GM19397 (cell line): Measurements from ENCODE around the gene EPAS1.
"Not testable (repeated sequence)": the region's sequence is repeated elsewhere in the genome, so short reads cannot be mapped to it uniquely, and the experiment has no call there.

ENCODE experiments used
- ATAC-seq: cut with Tn5 transposase; IDR thresholded peaks from one replicate; pipeline ENCODE4 v1.9.1; 2021; ENCODE audit warnings: mild to moderate bottlenecking, moderate library complexity; ENCODE audit not compliant: unreplicated experiment

Gene EPAS1

GRCh38 chr2:46394649-46395510 is 97.7 kb downstream of the EPAS1 start:
- no peak for ATAC-seq

GRCh38 chr2:46395730-46396129 is 98.5 kb downstream of the EPAS1 start:
- ATAC-seq, result not testable (repeated sequence)

- no peak for ATAC-seq
Measured at GRCh38 chr2:46400016-46400415, 102.8 kb downstream of the EPAS1 start.

- ATAC-seq, result no peak
Measured at GRCh38 chr2:46402874-46403273, 105.7 kb downstream of the EPAS1 start.

GRCh38 chr2:46404181-46404759 is 107.1 kb downstream of the EPAS1 start:
- ATAC-seq, result no peak

GRCh38 chr2:46407852-46408455 is 110.7 kb downstream of the EPAS1 start:
- ATAC-seq, result no peak

GRCh38 chr2:46409756-46410155 is 112.5 kb downstream of the EPAS1 start:
- ATAC-seq, result no peak

- no peak for ATAC-seq
Measured at GRCh38 chr2:46410273-46411244, 113.4 kb downstream of the EPAS1 start.

- no peak for ATAC-seq
Measured at GRCh38 chr2:46411245-46411641, 114.0 kb downstream of the EPAS1 start.

- no peak for ATAC-seq
Measured at GRCh38 chr2:46411985-46412384, 114.8 kb downstream of the EPAS1 start.

GRCh38 chr2:46413111-46413510 is 115.9 kb downstream of the EPAS1 start:
- no peak for ATAC-seq

GRCh38 chr2:46413631-46414030 is 116.4 kb downstream of the EPAS1 start:
- ATAC-seq, result no peak

- no peak for ATAC-seq
Measured at GRCh38 chr2:46414701-46415100, 117.5 kb downstream of the EPAS1 start.

GRCh38 chr2:46416280-46416679 is 119.1 kb downstream of the EPAS1 start:
- ATAC-seq, result no peak

- ATAC-seq, result no peak
Measured at GRCh38 chr2:46416739-46417403, 119.7 kb downstream of the EPAS1 start.

- ATAC-seq, result no peak
Measured at GRCh38 chr2:46420945-46421344, 123.7 kb downstream of the EPAS1 start.

GRCh38 chr2:46421361-46421760 is 124.2 kb downstream of the EPAS1 start:
- ATAC-seq, result no peak

- ATAC-seq, result no peak
Measured at GRCh38 chr2:46422717-46423394, 125.6 kb downstream of the EPAS1 start.

GRCh38 chr2:46424937-46425336 is 127.7 kb downstream of the EPAS1 start:
- no peak for ATAC-seq

- ATAC-seq, result no peak
Measured at GRCh38 chr2:46428911-46429436, 131.8 kb downstream of the EPAS1 start.
